Measurements from ENCODE around the gene HEXB.

Gene HEXB

DNA sequence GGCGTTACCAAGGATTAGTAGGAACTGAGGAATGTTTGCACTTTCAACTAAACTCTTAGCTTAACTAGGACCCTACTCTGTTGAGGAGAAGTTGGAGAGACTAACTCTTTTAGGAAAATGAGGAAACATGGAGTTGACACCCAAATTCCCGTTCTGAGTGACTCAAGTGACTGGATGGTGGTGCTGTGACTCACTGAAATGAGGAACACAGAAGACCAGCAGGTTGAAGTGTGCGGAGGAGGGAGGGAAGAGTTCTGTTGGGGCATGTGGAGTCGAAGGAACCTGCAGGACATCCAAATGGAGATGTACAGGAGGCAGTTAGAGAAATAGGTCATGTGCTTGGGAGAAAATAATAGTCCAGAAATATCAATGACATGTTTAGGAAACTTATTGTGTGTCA is 8.2 kb downstream of the HEXB start:
- CTCF ChIA-PET, result interaction anchor here (0.7 kb wide), 1 partner anchor 64 kb away, joined by 3 read pairs; no protein-coding TSS in a partner anchor

DNA sequence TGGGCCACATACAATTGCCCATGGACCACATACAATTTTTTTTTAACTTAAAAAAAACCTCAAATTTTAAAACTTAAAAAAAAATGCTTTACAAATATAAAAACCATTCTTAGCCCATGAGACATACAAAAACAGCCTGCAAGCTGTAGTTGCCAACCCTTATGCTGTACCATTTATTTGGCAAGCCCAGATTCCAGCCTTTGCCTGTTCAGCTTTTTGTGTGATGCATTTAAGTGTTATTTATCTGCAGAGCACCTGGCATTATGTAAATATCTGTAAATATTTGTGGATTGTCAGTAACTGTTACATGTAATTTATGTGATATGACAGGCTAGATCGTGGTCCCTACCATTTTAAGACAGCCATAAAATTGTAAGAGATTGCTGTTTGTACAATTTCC is 32.6 kb downstream of the HEXB start:
- TF ChIP-seq GLIS2 (tag by site-specific recombination; IDR thresholded peaks at IDR 0.05), result no peak
- TF ChIP-seq ZNF558 (tag by site-specific recombination; IDR thresholded peaks at IDR 0.05), result no peak
- no peak for TF ChIP-seq ZNF157 (tag by site-specific recombination; IDR thresholded peaks at IDR 0.05)
- TF ChIP-seq ZNF19 (tag by site-specific recombination; IDR thresholded peaks at IDR 0.05; ENCODE audit: low read depth), result no peak
- TF ChIP-seq ZNF16 (tag by site-specific recombination; IDR thresholded peaks at IDR 0.05; ENCODE audit: low read depth), result no peak
- no peak for TF ChIP-seq ZNF626 (tag by site-specific recombination; IDR thresholded peaks at IDR 0.05)
- no peak for TF ChIP-seq ZNF701 (tag by site-specific recombination; IDR thresholded peaks at IDR 0.05)
- no peak for TF ChIP-seq ZNF138 (tag by site-specific recombination; IDR thresholded peaks at IDR 0.05; ENCODE audit: borderline replicate concordance)
- TF ChIP-seq ZNF830 (tag by site-specific recombination; IDR thresholded peaks at IDR 0.05; ENCODE audit: low read depth), result no peak
- TF ChIP-seq ZNF394 (tag by site-specific recombination; IDR thresholded peaks at IDR 0.05; ENCODE audit: borderline replicate concordance), result no peak
- no peak for TF ChIP-seq ZNF785 (tag by site-specific recombination; IDR thresholded peaks at IDR 0.05)
- no peak for TF ChIP-seq ZNF621 (tag by site-specific recombination; IDR thresholded peaks at IDR 0.05)
- no peak for TF ChIP-seq ZNF292 (tag by site-specific recombination; IDR thresholded peaks at IDR 0.05; ENCODE audit: borderline replicate concordance, low read depth)
- TF ChIP-seq SCRT1 (tag by site-specific recombination; IDR thresholded peaks at IDR 0.05; ENCODE audit: borderline replicate concordance), result no peak
- no peak for TF ChIP-seq ZNF10 (tag by site-specific recombination; IDR thresholded peaks at IDR 0.05)
- TF ChIP-seq BCL11B (tag by site-specific recombination; IDR thresholded peaks at IDR 0.05; ENCODE audit: low read depth), result no peak
- CTCF ChIA-PET, result interaction anchor here (0.7 kb wide), 1 partner anchor 704 kb away, joined by 3 read pairs; no protein-coding TSS in a partner anchor
- no peak overlapping the region for H3K27ac ChIP-seq (ENCODE audit: extremely low read depth, low read depth, low read length)
- POLR2A ChIA-PET, result no interaction called here
- H3K36me3 ChIP-seq (ENCODE audit: control insufficient read depth in 2 of 2, insufficient read depth in 1 of 2, low read length in 2 of 2), result peaks cover 44 to 71% of the 10 kb centered on the region in 2 experiments
- no peak overlapping the region for H3K4me3 ChIP-seq (ENCODE audit: low read depth, low read length)
- H3K4me1 ChIP-seq (ENCODE audit: control insufficient read depth, insufficient read depth, low read length), result no peaks in the 10 kb centered on the region
- H3K9me3 ChIP-seq (ENCODE audit: control insufficient read depth, insufficient read depth, low read depth, low read length), result no peaks in the 10 kb centered on the region

More for the DNA sequence above, 8.2 kb downstream of the HEXB start:
- no peak overlapping the region for H3K27ac ChIP-seq (ENCODE audit: extremely low read depth, low read depth, low read length)
- POLR2A ChIA-PET, result no interaction called here
- no peaks in the 10 kb centered on the region for H3K9me3 ChIP-seq (ENCODE audit: control insufficient read depth, insufficient read depth, low read depth, low read length)
- no peaks in the 10 kb centered on the region for H3K4me1 ChIP-seq (ENCODE audit: control insufficient read depth, insufficient read depth, low read length)
- H3K4me3 ChIP-seq (ENCODE audit: low read depth, low read length), result no peak overlapping the region
- H3K36me3 ChIP-seq (ENCODE audit: control insufficient read depth in 2 of 2, insufficient read depth in 1 of 2, low read length in 2 of 2), result peaks cover 44 to 75% of the 10 kb centered on the region in 2 experiments
- TF ChIP-seq ZBTB21 (tag by site-specific recombination; IDR thresholded peaks at IDR 0.05) (no peak), SETDB1 (IDR thresholded peaks at IDR 0.05; ENCODE audit: insufficient read length, low read length) (no peak), MZF1 (tag by site-specific recombination; IDR thresholded peaks at IDR 0.05; ENCODE audit: borderline replicate concordance) (no peak), KLF8 (tag by site-specific recombination; IDR thresholded peaks at IDR 0.05) (no peak), ZNF140 (tag by site-specific recombination; IDR thresholded peaks at IDR 0.05) (no peak), SP7 (tag by site-specific recombination; IDR thresholded peaks at IDR 0.05) (no peak)
- TF ChIP-seq, protein P1, sequence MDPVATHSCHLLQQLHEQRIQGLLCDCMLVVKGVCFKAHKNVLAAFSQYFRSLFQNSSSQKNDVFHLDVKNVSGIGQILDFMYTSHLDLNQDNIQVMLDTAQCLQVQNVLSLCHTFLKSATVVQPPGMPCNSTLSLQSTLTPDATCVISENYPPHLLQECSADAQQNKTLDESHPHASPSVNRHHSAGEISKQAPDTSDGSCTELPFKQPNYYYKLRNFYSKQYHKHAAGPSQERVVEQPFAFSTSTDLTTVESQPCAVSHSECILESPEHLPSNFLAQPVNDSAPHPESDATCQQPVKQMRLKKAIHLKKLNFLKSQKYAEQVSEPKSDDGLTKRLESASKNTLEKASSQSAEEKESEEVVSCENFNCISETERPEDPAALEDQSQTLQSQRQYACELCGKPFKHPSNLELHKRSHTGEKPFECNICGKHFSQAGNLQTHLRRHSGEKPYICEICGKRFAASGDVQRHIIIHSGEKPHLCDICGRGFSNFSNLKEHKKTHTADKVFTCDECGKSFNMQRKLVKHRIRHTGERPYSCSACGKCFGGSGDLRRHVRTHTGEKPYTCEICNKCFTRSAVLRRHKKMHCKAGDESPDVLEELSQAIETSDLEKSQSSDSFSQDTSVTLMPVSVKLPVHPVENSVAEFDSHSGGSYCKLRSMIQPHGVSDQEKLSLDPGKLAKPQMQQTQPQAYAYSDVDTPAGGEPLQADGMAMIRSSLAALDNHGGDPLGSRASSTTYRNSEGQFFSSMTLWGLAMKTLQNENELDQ (tag by site-specific recombination; IDR thresholded peaks at IDR 0.05; ENCODE audit: low read depth), result no peak
